HCT116 (cell line): Measurements from ENCODE around the gene SDCCAG8. TPM values are rescaled to one million over a fixed set of nuclear protein-coding genes. Genes with fewer than 3 reads are reported as not detected.

ENCODE experiments used
- ATAC-seq: fragments of 200-7000 bp; cut with Tn5 transposase; 2 replicates; pipeline ENCODE4 v1.9.1; 2020; ENCODE audit warnings: mild to moderate bottlenecking, moderate library complexity
- BruUV-seq: library from RNA; stranded (reverse); fragments of 400-500 nt; replicated peaks from 2 replicates; lab custom pipeline; 2021; lab: Mats Ljungman, UMichigan
- CTCF ChIA-PET: fragments of 300-600 bp; sonication (Branson Sonifier 250); formaldehyde crosslinking; loops from one replicate; lab custom pipeline; 2021; ENCODE audit warnings: antibody characterized with exemption; lab: Charles Lee
- POLR2A ChIA-PET: fragments of 300-600, 350-600 bp; sonication (Branson Sonifier 250); formaldehyde crosslinking; loops from one replicate; lab custom pipeline; 2021; ENCODE audit warnings: antibody characterized with exemption; lab: Charles Lee
- RAD21 ChIA-PET, 2 experiments: fragments of 300-600 bp; sonication (Branson Sonifier 250); formaldehyde crosslinking; loops; one replicate each; lab custom pipeline; 2023; ENCODE audit warnings: low total read pairs in 2 of 2; ENCODE audit not compliant: uncharacterized antibody in 2 of 2, unreplicated experiment in 2 of 2, low non-redundant PET in 1 of 2; lab: Charles Lee
- DNase-seq: peaks from one replicate; pipeline ENCODE4 v3.0.0-alpha.2; 2010; ENCODE audit warnings: low read depth, low spot score
- H2AFZ ChIP-seq: fragments of 200-600 bp; shearing (Covaris generic), sonication (generic); 2 replicates; pipeline ENCODE4 v1.6.1; 2017; ENCODE audit warnings: low read depth, mixed run types, mixed read lengths, antibody characterized with exemption, low read length; ENCODE audit not compliant: poor library complexity, severe bottlenecking
- H3K27ac ChIP-seq: 2 replicates; pipeline ENCODE4 v1.5.1; 2012; ENCODE audit warnings: low read depth, low read length
- H3K27me3 ChIP-seq: fragments of 200-600 bp; sonication (generic); 2 replicates; pipeline ENCODE4 v1.6.1; 2016; ENCODE audit warnings: mixed run types, low read length, mixed read lengths; ENCODE audit not compliant: insufficient read depth
- H3K36me3 ChIP-seq, 2 experiments: fragments of 200-500 bp in 1 of 2; fragments of 200-600 bp in 1 of 2; sonication (Bioruptor generic) in 1 of 2; sonication (generic) in 1 of 2; 2 replicates each; pipeline versions ENCODE4 v1.5.1 to v1.6.1; 2014 to 2016; ENCODE audit warnings: low read length in 2 of 2, inconsistent platforms in 1 of 2, mixed read lengths in 1 of 2, mixed run types in 1 of 2; ENCODE audit not compliant: insufficient read depth in 2 of 2, control insufficient read depth in 1 of 2
- H3K4me1 ChIP-seq, 2 experiments: fragments of 200-600 bp in 1 of 2; sonication (generic) in 1 of 2; 2 replicates each; pipeline versions ENCODE4 v1.5.1 to v1.6.1; 2012 to 2017; ENCODE audit warnings: low read length in 2 of 2, inconsistent platforms in 1 of 2, mild to moderate bottlenecking in 1 of 2, mixed read lengths in 1 of 2, mixed run types in 1 of 2, moderate library complexity in 1 of 2; ENCODE audit not compliant: insufficient read depth in 2 of 2, control insufficient read depth in 1 of 2
- H3K4me2 ChIP-seq: fragments of 200-600 bp; sonication (generic); 2 replicates; pipeline ENCODE4 v1.6.1; 2017; ENCODE audit warnings: mixed run types, low read length, mixed read lengths
- H3K4me3 ChIP-seq, 2 experiments: fragments of 200-600 bp in 1 of 2; sonication (generic) in 1 of 2; replicated peaks in 1 of 2; 2 replicates each; pipeline ENCODE4 v1.5.1; 2011 to 2016; ENCODE audit warnings: low read length in 2 of 2, control low read depth in 1 of 2, low read depth in 1 of 2, mild to moderate bottlenecking in 1 of 2, mixed read lengths in 1 of 2, mixed run types in 1 of 2
- H3K79me2 ChIP-seq: fragments of 200-600 bp; sonication (generic); 2 replicates; pipeline ENCODE4 v1.6.1; 2017; ENCODE audit warnings: mild to moderate bottlenecking, mixed run types, low read length, moderate library complexity, mixed read lengths; ENCODE audit not compliant: insufficient read depth
- H3K9ac ChIP-seq: fragments of 200-600 bp; sonication (generic); 2 replicates; pipeline ENCODE4 v1.6.1; 2016; ENCODE audit warnings: low read length, mixed read lengths
- H3K9me2 ChIP-seq: fragments of 200-600 bp; sonication (generic), shearing (Covaris generic); 2 replicates; pipeline ENCODE4 v1.6.1; 2017; ENCODE audit warnings: mixed run types, mild to moderate bottlenecking, moderate library complexity; ENCODE audit not compliant: insufficient read depth
- H3K9me3 ChIP-seq, 2 experiments: fragments of 200-500 bp in 1 of 2; fragments of 200-600 bp in 1 of 2; sonication (Bioruptor generic) in 1 of 2; sonication (generic) in 1 of 2; 2 replicates each; pipeline ENCODE4 v1.6.1; 2014 to 2017; ENCODE audit warnings: low read length in 2 of 2, mixed read lengths in 2 of 2, inconsistent platforms in 1 of 2, low read depth in 1 of 2, mild to moderate bottlenecking in 1 of 2, mixed run types in 1 of 2, moderate library complexity in 1 of 2; ENCODE audit not compliant: control insufficient read depth in 1 of 2, insufficient read depth in 1 of 2
- H4K20me1 ChIP-seq: fragments of 200-600 bp; sonication (generic), shearing (Covaris generic); 2 replicates; pipeline ENCODE4 v1.6.1; 2017; ENCODE audit warnings: mixed run types, mild to moderate bottlenecking, moderate library complexity; ENCODE audit not compliant: insufficient read depth
- CEBPB ChIP-seq: IDR thresholded peaks from 2 replicates; pipeline ENCODE4 v1.6.1; 2012; ENCODE audit warnings: low read depth
- FOSL1 ChIP-seq: IDR thresholded peaks from 2 replicates; pipeline ENCODE4 v1.6.1; 2012; ENCODE audit warnings: low read depth
- REST ChIP-seq: IDR thresholded peaks from 2 replicates; pipeline ENCODE4 v1.6.1; 2012; ENCODE audit warnings: low read depth
- SP1 ChIP-seq: IDR thresholded peaks from 2 replicates; pipeline ENCODE4 v1.6.1; 2012; ENCODE audit warnings: low read depth
- SRF ChIP-seq: IDR thresholded peaks from 2 replicates; pipeline ENCODE4 v1.6.1; 2012; ENCODE audit warnings: low read depth
- TCF7L2 ChIP-seq: IDR thresholded peaks from 2 replicates; pipeline ENCODE4 v1.7.0; 2011; ENCODE audit warnings: borderline replicate concordance, inconsistent platforms; ENCODE audit not compliant: insufficient read depth, insufficient read length; ENCODE audit errors: extremely low read depth
- YY1 ChIP-seq: IDR thresholded peaks from 2 replicates; pipeline ENCODE4 v1.6.1; 2011; ENCODE audit warnings: low read length, low read depth, moderate library complexity, mild to moderate bottlenecking; ENCODE audit not compliant: insufficient replicate concordance; ENCODE audit errors: extremely low read depth
- intact Hi-C: fragments of 100-400 bp; cut with micrococcal nuclease; formaldehyde crosslinking; loops from 2 replicates; pipeline ENCODE4 v1.10.0; 2022
- total RNA-seq: library from RNA; stranded (reverse); gene quantifications from one replicate; pipeline ENCODE4 v1.2.1, GENCODE V29; 2021; ENCODE audit not compliant: unreplicated experiment

SDCCAG8 gene
- total RNA-seq, 1 experiment from 2014 or later: 38.2 TPM

GRCh38 chr1:243287123-243287460, 31.3 kb downstream of the SDCCAG8 start:
- H3K27me3 ChIP-seq: no peaks in the 10 kb centered on the region
- DNase-seq: no peak
- BruUV-seq: no TSS peak
- no peaks in the 10 kb centered on the region for H3K79me2 ChIP-seq
- H3K9ac ChIP-seq: no peak overlapping the region
- H4K20me1 ChIP-seq: no peaks in the 10 kb centered on the region; the same call in 1 of the 2 replicates
- ATAC-seq: no peak
- intact Hi-C loops: no loop called here
- no peaks in the 10 kb centered on the region for H3K9me3 ChIP-seq
- peaks cover 0 to 4% of the 10 kb centered on the region in 2 experiments; a peak in 1 of 4 replicates for H3K4me1 ChIP-seq
- no peaks in the 10 kb centered on the region for H3K36me3 ChIP-seq
- H3K4me2 ChIP-seq: no peak overlapping the region
- H3K27ac ChIP-seq: no peak overlapping the region
- ChIA-PET CTCF (no interaction called here), POLR2A (no interaction called here), RAD21 (interaction anchor here in 1 of 2 experiments (0.6 kb wide), 1 partner anchor 37 kb away, joined by 3 read pairs; no protein-coding TSS in a partner anchor)
- H2AFZ ChIP-seq: no peak overlapping the region
- H3K9me2 ChIP-seq: no peaks in the 10 kb centered on the region
- TF ChIP-seq REST (no peak), TCF7L2 (no peak), YY1 (no peak), CEBPB (no peak)
- no peak overlapping the region for H3K4me3 ChIP-seq

- Histone ChIP-seq H2AFZ (no peak overlapping the region), H3K79me2 (no peaks in the 10 kb centered on the region), H3K9ac (no peak overlapping the region), H3K4me2 (no peak overlapping the region), H4K20me1 (no peaks in the 10 kb centered on the region), H3K27ac (no peak overlapping the region), H3K4me3 (no peak overlapping the region), H3K9me2 (no peaks in the 10 kb centered on the region), H3K36me3 (no peaks in the 10 kb centered on the region), H3K9me3 (no peaks in the 10 kb centered on the region), H3K4me1 (peaks cover 0 to 4% of the 10 kb centered on the region in 2 experiments; a peak in 1 of 4 replicates), H3K27me3 (no peaks in the 10 kb centered on the region)
- ChIA-PET RAD21 (interaction anchor here in 1 of 2 experiments (0.6 kb wide), 1 partner anchor 37 kb away, joined by 3 read pairs; no protein-coding TSS in a partner anchor), CTCF (no interaction called here), POLR2A (no interaction called here)
- BruUV-seq: TSS peak; percentile 29
- no peak for DNase-seq
- intact Hi-C loops: no loop called here
- no peak for ATAC-seq
- TF ChIP-seq SRF (no peak), SP1 (peak; percentile 23; the same call in 1 of the 2 replicates), FOSL1 (peak; percentile 33; the same call in 1 of the 2 replicates)
Observed at GRCh38 chr1:243287652-243288051, 31.8 kb downstream of the SDCCAG8 start.
